ENCODE data around the gene TUBB3.
A peak's percentile ranks its signal among the peaks of the same experiment; 100 is the strongest.
"Not testable (repeated sequence)": the region's sequence is repeated elsewhere in the genome, so short reads cannot be mapped to it uniquely, and the experiment has no call there.

Gene TUBB3

DNA sequence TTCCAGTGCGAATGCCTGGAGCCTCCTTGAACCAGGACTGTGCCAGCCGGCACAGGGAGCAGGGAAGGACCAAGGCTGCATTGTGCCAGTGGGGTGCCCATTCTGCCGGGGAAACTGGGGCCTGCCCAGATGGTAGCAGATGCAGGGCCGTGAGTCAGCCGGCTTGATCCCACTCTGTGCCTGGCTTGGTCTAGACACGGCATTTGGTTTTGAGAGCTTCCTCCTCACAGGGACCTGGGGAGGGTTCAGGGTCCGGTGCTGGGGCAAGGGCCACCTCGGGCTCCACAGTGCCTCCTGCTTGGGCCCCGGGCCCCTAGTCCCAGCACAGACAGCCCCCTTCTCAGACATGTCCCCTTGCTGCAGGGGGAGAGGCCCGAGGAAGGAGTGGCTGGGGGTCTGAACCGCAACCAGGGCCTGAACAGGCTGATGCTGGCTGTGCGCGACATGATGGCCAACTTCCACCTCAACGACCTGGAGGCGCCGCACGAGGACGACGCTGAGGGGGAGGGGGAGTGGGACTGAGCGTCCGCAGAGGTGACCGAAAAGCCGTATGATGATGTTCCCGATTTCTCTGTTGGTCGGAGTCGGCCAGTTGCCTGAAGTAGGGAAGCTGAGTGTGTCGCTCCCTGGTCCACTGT is 12.3 kb upstream of the TUBB3 start:
- H3K27me3 ChIP-seq (ENCODE audit: control insufficient read depth in 5 of 5, insufficient read depth in 4 of 5, low read length in 5 of 5): no peaks in the 10 kb centered on the region
- no peak overlapping the region for H3K9ac ChIP-seq (ENCODE audit: low read length in 5 of 5)
- H3K27ac ChIP-seq (ENCODE audit: low read depth, low read length): no peak overlapping the region
- H3K36me3 ChIP-seq (ENCODE audit: control insufficient read depth in 5 of 5, insufficient read depth in 5 of 5, low read length in 5 of 5): peaks cover 0 to 69% (median 48%) of the 10 kb centered on the region in 5 donors
- no peak overlapping the region for H3K4me3 ChIP-seq (ENCODE audit: low read depth in 1 of 5, low read length in 5 of 5)
- H3K9me3 ChIP-seq (ENCODE audit: control insufficient read depth in 5 of 5, low read length in 5 of 5): no peaks in the 10 kb centered on the region
- peaks cover 0 to 11% (median 9%) of the 10 kb centered on the region in 5 donors for H3K4me1 ChIP-seq (ENCODE audit: control insufficient read depth in 5 of 5, insufficient read depth in 5 of 5, low read length in 5 of 5)

DNA sequence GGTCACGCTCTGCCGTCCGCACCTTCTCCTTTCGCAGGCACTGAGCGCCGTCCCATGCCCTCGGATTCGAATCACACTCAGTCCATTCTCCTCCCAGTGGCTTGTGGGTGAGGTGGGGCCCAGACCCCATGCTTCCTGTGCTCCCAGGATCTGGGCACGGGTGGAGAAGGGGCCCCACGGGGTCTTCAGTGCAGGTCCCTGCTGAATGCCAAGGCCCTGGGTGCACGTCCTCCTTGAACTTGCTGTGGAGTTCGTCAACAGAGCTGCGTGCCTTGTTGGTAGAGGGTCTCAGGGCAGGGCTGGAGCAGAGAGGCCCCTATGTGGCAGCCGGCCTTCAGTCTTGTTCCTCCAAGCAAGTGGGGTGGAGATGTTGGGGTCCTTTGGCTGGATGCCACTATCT is 11.8 kb upstream of the TUBB3 start:
- Histone ChIP-seq H3K36me3 (ENCODE audit: control insufficient read depth in 5 of 5, insufficient read depth in 5 of 5, low read length in 5 of 5) (peaks cover 0 to 64% (median 42%) of the 10 kb centered on the region in 5 donors), H3K9me3 (ENCODE audit: control insufficient read depth in 5 of 5, low read length in 5 of 5) (no peaks in the 10 kb centered on the region), H3K9ac (ENCODE audit: low read length in 5 of 5) (no peak overlapping the region), H3K4me1 (ENCODE audit: control insufficient read depth in 5 of 5, insufficient read depth in 5 of 5, low read length in 5 of 5) (peaks cover 0 to 11% (median 9%) of the 10 kb centered on the region in 5 donors), H3K4me3 (ENCODE audit: low read depth in 1 of 5, low read length in 5 of 5) (no peak overlapping the region), H3K27me3 (ENCODE audit: control insufficient read depth in 5 of 5, insufficient read depth in 4 of 5, low read length in 5 of 5) (no peaks in the 10 kb centered on the region), H3K27ac (ENCODE audit: low read depth, low read length) (no peak overlapping the region)

DNA sequence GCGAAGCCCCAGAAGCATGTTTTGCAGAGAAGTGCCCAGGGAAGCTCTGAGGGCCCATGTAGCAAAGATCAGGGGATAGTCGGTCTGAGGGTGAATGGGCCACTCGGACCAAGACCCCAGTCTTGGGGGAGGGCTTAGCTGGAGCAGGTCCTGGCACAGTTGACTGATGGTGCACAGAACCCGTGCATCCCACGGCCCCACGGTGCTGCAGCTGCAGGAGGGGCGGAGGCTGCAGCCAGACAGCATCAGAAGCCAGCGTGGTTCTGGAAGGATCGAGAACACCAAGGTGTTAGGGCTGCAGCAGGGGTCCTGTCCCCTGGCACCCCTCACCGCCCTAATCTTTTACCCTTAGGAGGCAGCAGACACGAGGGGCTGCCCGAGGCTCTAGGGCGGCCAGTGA is 11.0 kb upstream of the TUBB3 start:
- Histone ChIP-seq H3K36me3 (ENCODE audit: control insufficient read depth in 5 of 5, insufficient read depth in 5 of 5, low read length in 5 of 5) (peaks cover 0 to 56% (median 35%) of the 10 kb centered on the region in 5 donors), H3K9me3 (ENCODE audit: control insufficient read depth in 5 of 5, low read length in 5 of 5) (no peaks in the 10 kb centered on the region), H3K4me1 (ENCODE audit: control insufficient read depth in 5 of 5, insufficient read depth in 5 of 5, low read length in 5 of 5) (peaks cover 0 to 11% (median 9%) of the 10 kb centered on the region in 5 donors), H3K4me3 (ENCODE audit: low read depth in 1 of 5, low read length in 5 of 5) (no peak overlapping the region), H3K9ac (ENCODE audit: low read length in 5 of 5) (no peak overlapping the region), H3K27me3 (ENCODE audit: control insufficient read depth in 5 of 5, insufficient read depth in 4 of 5, low read length in 5 of 5) (no peaks in the 10 kb centered on the region), H3K27ac (ENCODE audit: low read depth, low read length) (no peak overlapping the region)

DNA sequence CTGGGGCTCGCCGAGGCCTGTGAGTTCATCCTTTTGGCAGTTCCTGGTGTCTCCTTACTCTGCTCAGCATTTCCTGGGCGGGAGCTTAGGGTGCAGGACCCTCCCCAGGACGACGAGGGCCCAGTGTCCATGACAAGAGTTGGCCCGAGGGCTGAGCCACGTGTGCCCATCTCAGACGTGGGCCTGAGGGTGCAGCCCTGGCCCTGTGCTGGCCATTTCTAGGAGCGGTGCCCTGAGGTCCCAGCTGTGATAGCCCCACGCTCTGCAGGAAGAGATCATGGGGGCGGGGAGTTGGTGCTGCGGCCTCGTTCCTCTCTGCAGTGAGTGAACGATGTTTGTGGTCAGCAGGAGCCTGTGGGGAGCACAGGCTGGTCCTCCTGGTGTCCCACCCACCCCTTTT is 10.5 kb upstream of the TUBB3 start:
- peaks cover 0 to 55% (median 34%) of the 10 kb centered on the region in 5 donors for H3K36me3 ChIP-seq (ENCODE audit: control insufficient read depth in 5 of 5, insufficient read depth in 5 of 5, low read length in 5 of 5)

DNA sequence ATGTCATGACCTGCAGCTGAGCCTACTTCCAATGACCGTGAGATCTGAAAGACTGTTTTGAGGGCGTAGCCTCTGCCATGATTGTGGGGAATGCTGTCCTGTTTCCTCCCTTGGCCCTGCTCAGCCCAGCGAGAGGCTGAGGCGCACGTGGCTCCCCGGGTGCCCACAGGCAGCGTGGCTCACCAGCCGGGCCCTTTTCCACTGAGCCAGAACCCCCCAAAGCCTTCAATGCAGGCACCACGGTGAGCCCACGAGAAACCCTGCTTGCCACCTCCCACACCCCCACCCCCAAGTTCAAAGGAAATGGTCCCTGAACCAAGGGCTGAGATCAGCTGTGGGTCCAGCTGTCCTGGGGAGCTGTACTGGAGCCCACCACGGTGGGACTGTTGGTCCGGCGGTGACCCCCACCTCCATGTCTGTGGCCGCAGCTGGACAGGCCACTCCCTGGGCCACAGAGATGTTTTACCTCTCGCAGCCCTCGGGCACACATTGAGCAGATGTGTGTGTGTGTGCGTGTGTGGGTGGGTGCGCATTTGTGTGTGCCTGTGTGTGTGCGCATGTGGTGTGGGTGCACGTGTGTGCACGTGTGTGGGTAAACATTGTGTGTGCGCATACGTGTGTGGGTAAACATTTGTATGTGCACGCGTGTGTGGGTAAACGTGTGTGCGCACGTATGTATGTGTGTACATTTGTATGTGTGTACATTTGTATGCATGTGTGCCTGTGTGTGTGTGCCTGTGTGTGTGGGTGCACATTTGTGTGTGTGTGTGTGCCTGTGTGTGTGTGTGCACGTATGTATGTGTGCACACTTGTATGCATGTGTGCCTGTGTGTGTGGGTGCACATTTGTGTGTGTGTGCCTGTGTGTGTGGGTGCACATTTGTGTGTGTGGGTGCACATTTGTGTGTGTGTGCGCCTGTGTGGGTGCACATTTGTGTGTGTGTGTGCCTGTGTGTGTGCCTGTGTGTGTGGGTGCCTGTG is 9.4 kb upstream of the TUBB3 start:
- Histone ChIP-seq H3K27ac (ENCODE audit: low read depth, low read length) (no peak overlapping the region), H3K27me3 (ENCODE audit: control insufficient read depth in 5 of 5, insufficient read depth in 4 of 5, low read length in 5 of 5) (peaks cover 0 to 10% (median 5%) of the 10 kb centered on the region in 5 donors), H3K36me3 (ENCODE audit: control insufficient read depth in 5 of 5, insufficient read depth in 5 of 5, low read length in 5 of 5) (peaks cover 0 to 44% (median 26%) of the 10 kb centered on the region in 5 donors), H3K9ac (ENCODE audit: low read length in 5 of 5) (no peak overlapping the region), H3K4me1 (ENCODE audit: control insufficient read depth in 5 of 5, insufficient read depth in 5 of 5, low read length in 5 of 5) (peaks cover 0 to 25% (median 23%) of the 10 kb centered on the region in 5 donors), H3K4me3 (ENCODE audit: low read depth in 1 of 5, low read length in 5 of 5) (no peak overlapping the region), H3K9me3 (ENCODE audit: control insufficient read depth in 5 of 5, low read length in 5 of 5) (no peaks in the 10 kb centered on the region)

More for the DNA sequence above, 10.5 kb upstream of the TUBB3 start:
- no peaks in the 10 kb centered on the region for H3K9me3 ChIP-seq (ENCODE audit: control insufficient read depth in 5 of 5, low read length in 5 of 5)
- no peak overlapping the region for H3K4me3 ChIP-seq (ENCODE audit: low read depth in 1 of 5, low read length in 5 of 5)
- no peak overlapping the region for H3K9ac ChIP-seq (ENCODE audit: low read length in 5 of 5)
- peaks cover 0 to under 1% (median 0%) of the 10 kb centered on the region in 5 donors for H3K27me3 ChIP-seq (ENCODE audit: control insufficient read depth in 5 of 5, insufficient read depth in 4 of 5, low read length in 5 of 5)
- no peak overlapping the region for H3K27ac ChIP-seq (ENCODE audit: low read depth, low read length)
- H3K4me1 ChIP-seq (ENCODE audit: control insufficient read depth in 5 of 5, insufficient read depth in 5 of 5, low read length in 5 of 5): peaks cover 0 to 14% (median 12%) of the 10 kb centered on the region in 5 donors

DNA sequence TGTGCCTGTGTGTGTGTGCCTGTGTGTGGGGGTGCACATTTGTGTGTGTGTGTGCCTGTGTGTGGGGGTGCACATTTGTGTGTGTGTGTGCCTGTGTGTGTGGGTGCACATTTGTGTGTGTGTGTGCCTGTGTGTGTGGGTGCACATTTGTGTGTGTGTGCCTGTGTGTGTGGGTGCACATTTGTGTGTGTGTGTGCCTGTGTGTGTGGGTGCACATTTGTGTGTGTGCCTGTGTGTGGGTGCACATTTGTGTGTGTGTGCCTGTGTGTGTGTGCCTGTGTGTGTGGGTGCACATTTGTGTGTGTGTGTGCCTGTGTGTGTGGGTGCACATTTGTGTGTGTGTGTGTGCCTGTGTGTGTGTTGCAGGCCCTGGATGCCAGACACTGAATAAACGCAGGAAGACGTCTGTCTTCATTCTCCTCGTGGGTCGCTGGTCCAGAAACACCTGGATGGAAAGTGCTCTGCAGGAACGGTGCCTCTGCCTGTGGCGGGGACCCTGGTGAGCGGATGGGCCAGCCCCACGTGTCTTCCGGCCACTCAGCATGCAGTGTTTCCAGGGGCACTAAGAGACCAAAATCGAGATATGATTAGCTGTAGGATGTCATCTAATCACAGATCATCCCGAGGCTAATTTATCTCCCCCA is 8.4 kb upstream of the TUBB3 start:
- not testable (repeated sequence) for H3K4me3 ChIP-seq (ENCODE audit: low read depth in 1 of 5, low read length in 5 of 5); H3K9ac ChIP-seq (ENCODE audit: low read length in 5 of 5); H3K27ac ChIP-seq (ENCODE audit: low read depth, low read length); H3K9me3 ChIP-seq (ENCODE audit: control insufficient read depth in 5 of 5, low read length in 5 of 5)
- peaks cover 10 to 20% (median 16%) of the 10 kb centered on the region in 5 donors for H3K27me3 ChIP-seq (ENCODE audit: control insufficient read depth in 5 of 5, insufficient read depth in 4 of 5, low read length in 5 of 5)
- H3K36me3 ChIP-seq (ENCODE audit: control insufficient read depth in 5 of 5, insufficient read depth in 5 of 5, low read length in 5 of 5): peaks cover 0 to 35% (median 19%) of the 10 kb centered on the region in 5 donors
- peaks cover 0 to 29% (median 26%) of the 10 kb centered on the region in 5 donors for H3K4me1 ChIP-seq (ENCODE audit: control insufficient read depth in 5 of 5, insufficient read depth in 5 of 5, low read length in 5 of 5)

DNA sequence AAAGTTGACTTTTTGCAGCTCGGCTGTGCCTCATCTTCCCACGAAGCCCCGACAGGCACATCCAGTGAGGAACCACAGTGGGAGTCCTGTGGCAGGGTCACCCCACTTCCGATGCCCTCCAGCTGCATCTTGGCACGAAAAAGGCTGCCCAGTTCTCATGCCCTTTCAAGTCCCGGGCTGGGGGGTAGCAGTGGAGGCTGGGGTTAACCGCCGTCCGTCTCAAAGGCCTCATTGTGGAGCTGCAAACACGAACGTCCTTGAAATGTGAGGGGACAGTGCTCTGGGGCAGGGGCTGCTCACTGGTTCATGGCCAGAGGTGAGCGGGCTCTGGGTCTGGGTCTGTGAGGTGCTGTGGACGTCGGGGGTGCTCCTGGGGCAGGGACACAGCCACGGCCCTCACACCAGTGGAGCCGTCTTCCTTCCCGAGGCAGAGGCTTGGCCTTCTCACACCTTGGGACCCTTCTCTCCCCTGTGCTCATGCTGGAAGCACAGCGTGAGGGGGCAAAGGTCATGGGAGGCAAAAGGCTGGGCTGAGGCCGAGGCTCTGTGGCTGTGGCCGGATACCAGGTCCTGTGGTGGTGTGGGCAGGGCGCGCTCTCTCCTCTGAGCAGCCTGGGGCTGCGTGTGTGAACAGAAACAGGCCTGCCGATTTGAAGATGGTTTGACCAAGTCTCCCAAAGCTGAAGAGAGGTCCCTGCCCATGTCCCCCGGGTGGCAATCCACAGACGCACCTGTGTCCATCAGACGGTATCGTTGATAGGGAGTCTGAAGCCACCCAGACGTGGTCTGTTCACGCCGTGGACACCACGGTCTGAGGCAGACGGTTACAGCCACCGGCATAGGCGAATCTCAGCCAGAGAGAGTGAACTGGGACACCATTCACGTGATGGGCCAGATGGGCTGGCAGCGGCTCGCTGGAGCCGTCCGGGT is 7.6 kb upstream of the TUBB3 start:
- H3K27me3 ChIP-seq (ENCODE audit: control insufficient read depth in 5 of 5, insufficient read depth in 4 of 5, low read length in 5 of 5): peaks cover 12 to 28% (median 22%) of the 10 kb centered on the region in 5 donors
- peaks cover 0 to 3% (median 0%) of the 10 kb centered on the region in 5 donors for H3K9me3 ChIP-seq (ENCODE audit: control insufficient read depth in 5 of 5, low read length in 5 of 5)
- H3K4me3 ChIP-seq (ENCODE audit: low read depth in 1 of 5, low read length in 5 of 5): no peak overlapping the region
- H3K36me3 ChIP-seq (ENCODE audit: control insufficient read depth in 5 of 5, insufficient read depth in 5 of 5, low read length in 5 of 5): peaks cover 0 to 27% (median 16%) of the 10 kb centered on the region in 5 donors
- H3K4me1 ChIP-seq (ENCODE audit: control insufficient read depth in 5 of 5, insufficient read depth in 5 of 5, low read length in 5 of 5): peaks cover 0 to 21% (median 18%) of the 10 kb centered on the region in 5 donors
- H3K9ac ChIP-seq (ENCODE audit: low read length in 5 of 5): no peak overlapping the region
- no peak overlapping the region for H3K27ac ChIP-seq (ENCODE audit: low read depth, low read length)

DNA sequence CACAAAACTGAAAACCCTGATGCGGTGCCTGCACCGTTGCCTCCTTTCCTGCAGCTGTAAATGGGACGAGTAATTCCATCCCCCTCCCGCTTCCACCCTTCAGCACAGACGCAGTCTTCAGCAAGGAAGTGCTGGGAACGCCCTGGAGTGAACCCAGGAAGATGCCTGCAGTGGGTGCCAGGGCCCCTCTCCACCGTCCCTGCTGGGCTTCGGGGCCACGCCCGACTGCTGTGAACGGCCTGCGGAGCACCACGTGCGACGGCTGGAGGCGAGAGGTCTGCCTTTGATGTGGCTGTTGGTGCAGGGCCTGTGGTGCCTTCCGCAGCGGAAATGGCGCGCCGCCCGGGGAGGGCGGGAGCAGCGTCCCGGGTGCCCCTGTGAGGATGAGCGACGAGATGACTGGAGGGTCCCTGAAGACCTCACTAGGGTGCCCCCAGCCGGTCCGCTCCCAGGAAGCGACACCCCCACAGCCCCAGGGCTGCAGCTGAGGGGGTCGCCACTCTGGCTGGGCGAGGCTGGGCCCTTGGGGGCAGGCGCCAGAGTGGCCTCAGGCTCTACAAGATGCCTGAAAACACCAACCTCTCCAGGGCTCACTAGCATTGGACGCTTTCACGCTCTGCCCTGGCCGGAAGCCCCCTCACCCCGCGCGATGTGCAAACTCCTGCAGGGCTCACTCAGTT is 5.2 kb upstream of the TUBB3 start:
- Histone ChIP-seq H3K9me3 (ENCODE audit: control insufficient read depth in 5 of 5, low read length in 5 of 5) (peaks cover 0 to 3% (median 0%) of the 10 kb centered on the region in 5 donors), H3K27me3 (ENCODE audit: control insufficient read depth in 5 of 5, insufficient read depth in 4 of 5, low read length in 5 of 5) (peaks cover 22 to 48% (median 35%) of the 10 kb centered on the region in 5 donors), H3K4me1 (ENCODE audit: control insufficient read depth in 5 of 5, insufficient read depth in 5 of 5, low read length in 5 of 5) (peaks cover 0 to 38% (median 33%) of the 10 kb centered on the region in 5 donors), H3K27ac (ENCODE audit: low read depth, low read length) (no peak overlapping the region), H3K36me3 (ENCODE audit: control insufficient read depth in 5 of 5, insufficient read depth in 5 of 5, low read length in 5 of 5) (peaks cover 0 to 7% (median 0%) of the 10 kb centered on the region in 5 donors), H3K4me3 (ENCODE audit: low read depth in 1 of 5, low read length in 5 of 5) (peak overlapping the region in 4 of 5 donors; percentile 44 to 53 (median 49)), H3K9ac (ENCODE audit: low read length in 5 of 5) (no peak overlapping the region)

Measured in subcutaneous abdominal adipose tissue (tissue), 5 donors.